SK-N-DZ (cell line): Measurements from ENCODE around the gene FHOD3.
"Not testable (repeated sequence)": the region's sequence is repeated elsewhere in the genome, so short reads cannot be mapped to it uniquely, and the experiment has no call there.

Experiments
- DNase-seq: peaks from one replicate; pipeline ENCODE4 v3.0.0-alpha.2; 2015; ENCODE audit warnings: low spot score

The FHOD3 gene

GRCh38 chr18:36702401-36703013, 405.0 kb downstream of the FHOD3 start:
- DNase-seq, result no peak

DNA sequence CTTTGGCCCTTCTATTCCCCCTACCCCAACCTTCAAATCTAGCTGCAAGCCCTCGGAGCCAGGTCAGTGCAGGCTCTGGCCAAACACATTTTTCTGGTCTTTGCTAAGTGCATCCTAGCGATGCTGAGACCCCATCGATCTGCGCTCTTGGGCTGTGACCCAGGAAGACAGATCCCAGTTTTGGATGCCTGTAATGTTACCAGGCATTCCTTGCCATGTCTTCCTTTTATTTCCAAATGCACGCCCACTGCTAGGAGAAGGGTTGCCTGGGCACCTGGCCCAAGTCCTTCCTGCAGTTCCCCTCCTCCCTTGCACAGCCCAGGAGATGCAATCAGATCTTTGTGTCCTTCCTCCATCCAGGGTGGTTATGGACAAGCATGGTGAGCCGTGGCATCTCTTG, 406.6 kb downstream of the FHOD3 start:
- DNase-seq, result no peak

GRCh38 chr18:36706134-36706881, 408.8 kb downstream of the FHOD3 start:
- peak; percentile 9 for DNase-seq

- no peak for DNase-seq
Observed at GRCh38 chr18:36708366-36708765, 410.9 kb downstream of the FHOD3 start.

DNA sequence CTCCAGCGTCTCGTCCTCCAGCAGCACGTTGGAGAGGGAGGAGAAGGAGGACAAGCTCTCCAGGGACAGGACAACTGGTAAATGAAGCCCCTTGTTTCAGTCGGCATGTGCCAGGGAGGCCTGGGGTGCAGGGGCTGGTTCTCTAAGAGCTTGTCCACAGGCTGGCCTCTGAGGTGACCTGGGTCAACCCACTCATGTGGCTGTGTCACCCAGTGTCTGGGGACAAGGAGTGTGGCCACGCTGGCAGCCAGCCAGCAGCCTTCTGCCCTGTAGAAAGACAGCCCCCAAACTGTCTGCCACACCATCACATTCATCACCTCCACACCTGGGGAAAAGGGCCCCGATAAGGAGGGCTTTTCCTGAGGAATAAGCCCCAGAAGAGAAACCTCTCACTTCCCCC, 411.8 kb downstream of the FHOD3 start:
- DNase-seq, result no peak

DNA sequence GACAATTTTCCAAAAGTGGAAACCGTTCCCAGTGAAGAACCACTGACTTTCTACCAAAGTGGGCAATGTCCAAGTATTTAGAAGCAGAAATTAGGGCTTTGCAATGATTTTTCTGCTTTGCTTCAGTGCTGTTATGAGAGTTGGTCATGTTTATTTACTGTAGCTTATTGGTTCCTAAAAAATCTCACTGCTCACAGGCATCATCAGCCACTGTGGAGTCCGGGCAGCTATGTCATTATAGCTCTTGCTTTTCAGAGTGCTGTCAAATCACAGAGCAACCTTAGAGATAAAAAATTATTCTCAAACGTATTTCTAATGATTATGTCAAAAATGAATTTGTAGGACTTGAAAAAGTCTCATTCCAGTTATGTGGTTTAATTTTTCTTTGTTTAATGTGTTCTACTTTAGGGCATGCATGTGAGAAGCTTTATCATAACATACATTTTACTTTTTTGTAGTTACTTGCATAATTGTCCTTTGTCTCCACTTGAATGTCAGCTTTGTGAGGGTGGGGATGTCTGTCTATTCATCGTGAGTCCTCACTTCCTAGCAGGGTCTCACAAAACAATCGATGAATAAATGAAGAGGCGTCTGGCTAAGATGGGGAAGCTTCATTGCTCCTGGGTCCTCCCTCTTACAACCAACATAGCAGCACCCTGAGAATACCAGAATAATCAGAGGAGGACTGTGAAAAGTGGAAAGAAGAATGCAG, 413.7 kb downstream of the FHOD3 start:
- DNase-seq, result no peak

DNA sequence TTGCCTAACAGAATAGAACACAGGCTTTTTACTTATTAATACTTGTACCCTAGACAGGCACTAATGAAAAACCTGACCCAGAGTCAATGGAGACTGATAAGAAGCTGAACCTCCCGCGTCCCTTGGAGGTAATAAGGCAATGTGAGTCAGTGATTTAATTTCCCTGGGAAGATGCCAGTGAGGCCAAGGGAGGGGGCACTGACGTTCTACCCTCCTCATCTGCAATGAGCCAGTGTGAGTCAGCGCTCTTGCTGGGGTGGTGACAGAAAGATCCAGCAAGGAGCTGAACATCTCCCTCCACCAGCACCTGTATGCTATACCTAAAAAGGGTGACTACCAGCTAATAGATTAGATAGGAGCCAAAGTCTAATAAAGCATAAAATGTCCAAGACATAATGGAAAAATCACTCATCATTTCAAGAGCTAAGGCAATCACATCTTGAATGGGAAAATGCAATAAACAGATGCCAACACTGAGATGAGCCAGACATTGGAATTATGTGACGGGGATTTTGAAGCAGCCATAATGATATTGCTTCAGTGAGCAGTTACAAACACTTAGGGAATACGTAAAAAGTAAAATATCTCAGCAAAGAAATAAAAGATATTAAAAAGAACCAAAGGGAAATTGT, 414.4 kb downstream of the FHOD3 start:
- DNase-seq, result no peak

GRCh38 chr18:36714476-36714875, 417.0 kb downstream of the FHOD3 start:
- DNase-seq, result no peak

DNA sequence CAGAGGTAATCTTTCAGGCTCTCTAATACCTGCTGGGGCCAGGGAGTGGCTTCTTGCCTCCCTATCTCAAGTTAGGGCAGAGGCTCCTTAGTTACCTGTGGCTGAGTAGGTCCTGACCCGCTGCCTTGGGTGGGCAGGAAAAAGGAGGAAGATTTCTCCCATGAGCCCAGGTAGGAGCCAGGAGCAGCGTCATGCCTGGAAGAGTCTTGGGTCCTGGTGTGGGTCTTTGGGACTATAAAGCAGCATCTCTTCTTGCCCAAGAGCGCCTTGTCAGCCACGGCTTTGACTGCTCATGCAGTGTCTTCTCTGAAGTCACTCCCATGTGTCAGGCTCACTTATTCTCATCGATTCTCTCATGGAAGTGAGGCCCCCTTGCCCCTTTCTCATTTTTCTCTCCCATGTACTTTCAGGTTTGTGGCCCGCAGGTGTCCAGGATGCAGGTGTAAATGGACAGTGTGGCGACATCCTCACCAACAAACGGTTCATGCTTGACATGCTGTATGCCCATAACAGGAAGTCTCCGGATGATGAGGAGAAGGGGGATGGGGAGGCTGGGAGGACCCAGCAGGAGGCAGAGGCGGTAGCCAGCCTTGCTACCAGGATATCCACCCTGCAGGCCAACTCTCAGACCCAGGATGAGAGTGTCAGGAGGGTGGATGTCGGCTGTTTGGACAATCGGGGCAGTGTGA, 420.1 kb downstream of the FHOD3 start:
- DNase-seq, result no peak

GRCh38 chr18:36718705-36719328, 421.3 kb downstream of the FHOD3 start:
- DNase-seq, result no peak

DNA sequence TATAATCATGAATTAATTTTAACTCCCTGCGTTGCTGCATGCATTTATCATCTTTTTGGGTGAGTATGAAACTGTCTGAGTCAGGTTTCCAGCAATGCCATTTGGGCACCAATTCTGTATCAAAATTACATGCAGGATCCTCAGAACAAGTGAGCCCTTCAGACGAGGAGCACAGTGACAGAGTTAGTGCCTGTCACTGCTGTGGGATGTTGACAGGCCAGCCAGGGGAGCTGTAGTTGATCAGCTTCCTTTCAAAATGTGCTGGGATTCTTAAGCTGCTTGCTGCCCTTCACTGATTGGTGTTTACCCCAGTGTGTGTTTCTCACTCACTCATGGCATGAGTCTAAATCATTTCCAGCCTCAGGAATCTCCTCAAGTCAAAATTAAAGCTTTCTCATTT, 422.1 kb downstream of the FHOD3 start:
- DNase-seq, result no peak

GRCh38 chr18:36721351-36721750, 423.8 kb downstream of the FHOD3 start:
- DNase-seq, result not testable (repeated sequence)

DNA sequence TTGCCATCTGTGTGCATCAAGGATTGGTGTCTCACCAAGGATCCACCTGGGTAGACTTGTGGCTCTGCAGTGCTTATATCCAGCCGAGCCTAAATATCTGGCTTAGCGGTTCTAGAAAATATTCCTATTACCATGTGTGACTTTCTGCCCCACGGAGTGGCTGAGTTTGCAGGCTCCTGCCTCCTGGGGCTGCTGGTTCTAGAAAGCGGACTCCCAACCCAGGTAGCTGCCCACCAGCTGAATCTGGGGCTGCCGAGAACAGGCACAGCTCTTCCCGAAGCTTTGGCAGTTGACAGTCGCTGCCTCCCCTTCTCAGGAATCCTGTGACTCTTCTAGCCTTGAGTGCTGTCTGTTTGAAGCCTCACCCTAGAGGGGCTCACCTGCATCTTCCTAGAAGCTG, 426.7 kb downstream of the FHOD3 start:
- DNase-seq, result no peak

GRCh38 chr18:36724591-36725001, 427.1 kb downstream of the FHOD3 start:
- no peak for DNase-seq

DNA sequence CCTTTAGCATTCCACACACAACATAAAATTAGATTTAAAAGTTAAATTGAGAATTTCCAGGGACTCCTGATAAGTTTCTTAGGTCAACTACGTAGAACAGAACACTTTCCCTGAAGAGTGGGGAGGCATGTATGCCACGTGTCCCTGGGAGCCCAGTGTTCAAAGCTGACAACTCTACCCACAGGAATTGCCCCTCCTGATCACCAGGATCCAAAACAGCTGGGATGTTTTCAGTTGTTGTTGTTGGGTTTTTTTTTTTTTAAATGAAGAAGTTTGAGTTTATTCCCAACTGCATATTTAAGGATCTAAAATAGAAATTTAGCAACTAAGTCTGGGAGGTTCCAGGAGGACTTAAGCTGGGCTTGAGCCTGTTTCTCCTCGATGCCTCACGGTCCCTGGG, 430.8 kb downstream of the FHOD3 start:
- DNase-seq, result no peak

- no peak for DNase-seq
Observed at GRCh38 chr18:36729197-36729596, 431.7 kb downstream of the FHOD3 start.

DNA sequence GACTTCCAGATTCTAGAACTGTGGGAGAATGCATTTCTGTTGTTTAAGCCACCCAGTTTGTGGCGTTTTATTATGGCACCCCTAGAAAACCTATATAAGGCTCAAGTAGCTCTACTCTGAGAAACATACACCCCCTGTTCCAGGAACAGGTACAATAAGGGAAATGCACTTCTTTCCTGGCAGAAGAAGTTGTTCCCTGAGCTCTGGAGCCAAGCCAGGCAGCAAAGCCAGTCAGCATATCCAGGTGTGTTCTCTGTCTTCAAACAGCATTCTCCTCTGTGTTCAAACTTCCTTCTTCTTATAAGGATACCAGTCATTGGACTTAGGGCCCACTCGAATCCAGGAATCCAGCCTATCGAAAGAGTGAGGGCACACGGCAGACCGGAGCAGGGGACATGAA, 434.8 kb downstream of the FHOD3 start:
- DNase-seq, result no peak

DNA sequence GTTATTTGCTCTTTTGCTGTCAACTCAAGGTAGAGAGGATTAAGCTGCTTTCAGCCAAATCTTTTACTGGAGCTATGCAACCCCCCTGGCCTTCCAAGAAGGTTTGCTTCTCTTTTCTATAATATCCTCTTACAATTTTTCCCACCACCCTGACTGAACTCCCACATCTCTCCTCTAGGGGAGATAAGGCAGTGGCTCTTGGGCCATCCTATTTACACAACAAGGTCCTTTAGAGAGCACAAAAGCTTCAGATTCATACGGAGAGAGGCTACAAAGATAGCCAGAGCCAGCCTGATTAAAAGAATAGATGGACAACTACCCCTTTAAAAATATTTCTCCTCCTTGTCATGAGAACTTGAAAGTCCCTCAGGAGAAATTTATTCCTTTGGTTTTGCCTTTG, 435.6 kb downstream of the FHOD3 start:
- no peak for DNase-seq

- no peak for DNase-seq
Observed at GRCh38 chr18:36734596-36734995, 437.1 kb downstream of the FHOD3 start.

- DNase-seq, result no peak
Observed at GRCh38 chr18:36735130-36735529, 437.6 kb downstream of the FHOD3 start.

DNA sequence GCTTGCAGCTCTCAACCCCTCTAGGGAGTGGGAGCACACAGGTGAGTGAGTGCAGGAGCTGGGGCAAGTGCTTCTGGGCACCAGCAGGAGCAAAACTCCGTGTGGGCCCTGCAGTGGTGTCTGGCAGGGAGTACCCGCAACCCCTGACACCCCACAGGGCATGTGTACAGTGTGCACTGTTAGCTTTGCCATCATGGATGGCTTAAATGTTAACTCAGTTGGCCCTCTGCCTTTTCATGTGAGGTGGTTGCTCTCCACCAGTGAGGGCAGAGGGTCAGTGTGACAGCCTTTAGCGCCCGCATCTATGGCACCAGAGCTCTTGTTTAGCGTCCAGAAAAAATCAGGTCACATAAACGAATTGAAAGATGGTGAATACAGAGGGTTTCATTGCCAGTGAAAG, 438.6 kb downstream of the FHOD3 start:
- DNase-seq, result no peak
